D721Med (cell line): ENCODE data around the gene FOXN1.

Experiments used
- DNase-seq: peaks from one replicate; pipeline ENCODE4 v3.0.0; 2011; ENCODE audit warnings: low spot score; ENCODE audit not compliant: insufficient read length
- FAIRE-seq: peaks from 2 replicates; lab custom pipeline; 2011; peaks lifted over from hg19 to GRCh38; lab: Jason Lieb, UNC
- TF ChIP-seq, protein P1 (sequence below): IDR thresholded peaks from 2 replicates; pipeline ENCODE4 v1.5.1; 2012; ENCODE audit warnings: mild to moderate bottlenecking, control low read depth; ENCODE audit not compliant: insufficient read depth; ENCODE audit errors: missing control alignments

Gene FOXN1

DNA sequence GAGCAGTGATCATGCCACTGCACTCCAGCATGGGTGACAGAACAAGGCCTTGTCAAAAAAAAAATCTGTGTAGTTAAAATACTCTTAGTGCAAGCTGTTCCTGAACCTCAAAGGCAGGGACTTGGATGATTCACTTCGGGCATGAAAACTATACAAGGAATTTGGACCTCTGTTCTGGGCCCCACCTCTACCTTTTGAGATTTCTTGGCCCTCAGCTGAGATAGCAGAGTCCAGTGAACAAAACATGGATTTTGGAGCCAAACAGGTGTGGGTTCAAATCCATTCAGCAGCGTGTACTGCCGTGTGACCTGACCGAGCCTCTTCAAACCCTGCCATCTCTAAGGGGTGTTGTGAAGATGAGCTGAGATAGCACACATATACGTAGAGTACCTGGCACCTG, 25.9 kb upstream of the FOXN1 start:
- FAIRE-seq (no peak), DNase-seq (no peak)
- TF ChIP-seq, protein P1, sequence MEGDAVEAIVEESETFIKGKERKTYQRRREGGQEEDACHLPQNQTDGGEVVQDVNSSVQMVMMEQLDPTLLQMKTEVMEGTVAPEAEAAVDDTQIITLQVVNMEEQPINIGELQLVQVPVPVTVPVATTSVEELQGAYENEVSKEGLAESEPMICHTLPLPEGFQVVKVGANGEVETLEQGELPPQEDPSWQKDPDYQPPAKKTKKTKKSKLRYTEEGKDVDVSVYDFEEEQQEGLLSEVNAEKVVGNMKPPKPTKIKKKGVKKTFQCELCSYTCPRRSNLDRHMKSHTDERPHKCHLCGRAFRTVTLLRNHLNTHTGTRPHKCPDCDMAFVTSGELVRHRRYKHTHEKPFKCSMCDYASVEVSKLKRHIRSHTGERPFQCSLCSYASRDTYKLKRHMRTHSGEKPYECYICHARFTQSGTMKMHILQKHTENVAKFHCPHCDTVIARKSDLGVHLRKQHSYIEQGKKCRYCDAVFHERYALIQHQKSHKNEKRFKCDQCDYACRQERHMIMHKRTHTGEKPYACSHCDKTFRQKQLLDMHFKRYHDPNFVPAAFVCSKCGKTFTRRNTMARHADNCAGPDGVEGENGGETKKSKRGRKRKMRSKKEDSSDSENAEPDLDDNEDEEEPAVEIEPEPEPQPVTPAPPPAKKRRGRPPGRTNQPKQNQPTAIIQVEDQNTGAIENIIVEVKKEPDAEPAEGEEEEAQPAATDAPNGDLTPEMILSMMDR, result no peak

DNA sequence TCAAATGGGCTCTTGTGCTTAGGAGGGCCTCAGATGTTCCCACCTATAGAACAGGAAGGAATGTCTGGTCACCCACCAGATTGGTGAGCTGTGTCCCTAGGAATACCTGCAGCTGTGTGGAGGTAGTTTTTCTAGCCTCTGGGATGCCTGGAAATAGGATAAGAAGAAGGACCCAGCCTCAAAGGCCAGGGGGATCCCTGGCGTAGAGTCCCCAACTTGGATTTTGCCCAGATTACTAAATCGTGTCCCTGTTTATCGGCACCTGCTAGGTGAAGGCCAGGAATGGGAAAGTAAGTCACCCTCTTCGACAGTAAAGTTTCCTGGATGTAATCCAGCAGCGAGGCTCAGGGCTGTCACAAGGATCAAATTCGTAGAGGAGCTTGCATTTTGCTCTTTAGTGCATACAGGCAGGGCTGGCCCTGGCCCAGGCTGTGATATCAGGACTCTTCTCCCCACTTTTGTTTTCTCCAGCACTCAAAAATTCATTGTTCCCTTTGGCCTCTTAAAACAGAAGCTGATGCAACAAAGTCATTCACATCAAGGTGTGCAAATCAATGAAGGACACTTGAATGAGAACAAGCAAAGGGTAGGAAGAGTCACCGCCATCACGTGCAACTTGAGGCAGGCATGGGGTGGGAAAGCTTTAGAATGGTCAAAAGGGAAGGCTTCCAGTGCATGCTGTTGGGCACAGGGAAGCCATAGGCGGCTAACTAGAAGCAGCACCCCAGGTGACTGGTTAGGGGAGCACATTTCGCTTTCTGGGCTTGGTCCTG, 25.2 kb upstream of the FOXN1 start:
- FAIRE-seq (no peak), DNase-seq (no peak)
- TF ChIP-seq, protein P1, result no peak

DNA sequence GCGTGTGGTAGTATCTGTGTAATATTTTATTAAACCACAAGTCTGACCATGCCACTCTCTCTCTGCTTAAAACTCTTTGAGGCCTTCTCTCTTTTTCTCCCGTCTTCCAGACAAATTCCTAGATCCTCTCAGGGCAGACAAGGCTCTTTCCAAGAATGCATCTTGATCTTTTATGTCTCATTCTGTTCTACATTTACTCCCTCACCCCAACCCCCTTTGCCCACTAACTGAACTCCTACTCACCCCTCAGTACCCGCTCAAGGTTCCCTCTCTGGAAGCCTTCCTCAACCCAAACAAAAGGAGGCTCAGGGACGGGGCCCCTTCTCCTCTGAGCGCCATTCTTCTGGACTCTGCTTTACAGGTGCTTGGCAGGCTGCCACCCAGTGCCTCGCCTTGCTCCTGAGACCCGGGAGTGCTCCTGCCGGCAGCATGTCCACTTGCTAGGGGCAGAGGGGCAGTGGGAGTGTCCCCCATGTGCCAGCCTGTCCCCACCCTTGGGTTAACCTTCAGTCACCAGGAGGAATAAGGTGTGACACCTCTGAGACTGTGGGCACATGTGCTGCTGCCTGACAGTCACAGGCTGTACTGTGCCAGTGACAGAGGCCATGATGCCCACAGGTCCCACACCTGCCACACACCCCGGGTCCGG, 23.5 kb upstream of the FOXN1 start:
- DNase-seq (no peak), FAIRE-seq (no peak)
- TF ChIP-seq, protein P1, result no peak

DNA sequence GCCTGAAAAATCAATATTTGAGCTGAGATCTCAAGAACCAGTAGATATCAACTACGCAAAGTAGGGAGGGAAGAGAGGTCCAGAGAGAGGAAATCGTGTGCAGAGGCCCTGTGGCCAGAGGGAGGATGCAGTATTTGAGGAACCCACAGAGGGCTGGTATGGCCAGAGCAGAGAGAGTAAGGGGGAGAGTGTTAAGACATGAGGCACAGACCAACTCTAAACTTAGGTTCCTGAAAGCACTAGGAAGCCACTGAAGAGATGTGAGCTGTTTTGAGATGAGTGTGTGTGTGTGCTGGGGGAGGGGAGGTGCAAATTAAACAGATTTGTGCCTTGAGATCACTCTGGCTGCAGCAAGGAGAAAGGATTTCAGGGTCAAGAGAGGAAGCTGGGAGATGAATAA, 21.9 kb upstream of the FOXN1 start:
- TF ChIP-seq, protein P1, result no peak
- DNase-seq (no peak), FAIRE-seq (no peak)

DNA sequence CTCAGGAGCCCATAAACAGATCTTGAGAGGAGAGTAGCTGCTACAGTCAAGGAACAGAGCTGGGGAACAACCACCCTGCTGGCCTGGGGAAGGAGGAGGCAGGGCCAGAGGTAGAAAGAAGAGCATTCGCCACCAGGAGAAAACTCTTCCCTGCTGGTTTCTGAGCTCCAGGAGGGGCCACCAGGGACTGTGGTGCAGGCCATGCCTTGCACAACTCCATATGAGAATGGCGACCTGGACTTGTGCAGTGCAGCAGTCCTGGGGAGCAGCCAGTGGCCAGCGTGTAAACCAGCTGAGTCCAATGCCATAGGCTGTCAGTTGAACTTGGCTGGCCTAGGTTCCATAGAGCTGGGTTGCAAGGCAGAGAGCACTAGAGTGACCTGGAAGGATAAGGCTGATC, 21.1 kb upstream of the FOXN1 start:
- no peak for DNase-seq
- TF ChIP-seq, protein P1, result no peak
- FAIRE-seq, result no peak

DNA sequence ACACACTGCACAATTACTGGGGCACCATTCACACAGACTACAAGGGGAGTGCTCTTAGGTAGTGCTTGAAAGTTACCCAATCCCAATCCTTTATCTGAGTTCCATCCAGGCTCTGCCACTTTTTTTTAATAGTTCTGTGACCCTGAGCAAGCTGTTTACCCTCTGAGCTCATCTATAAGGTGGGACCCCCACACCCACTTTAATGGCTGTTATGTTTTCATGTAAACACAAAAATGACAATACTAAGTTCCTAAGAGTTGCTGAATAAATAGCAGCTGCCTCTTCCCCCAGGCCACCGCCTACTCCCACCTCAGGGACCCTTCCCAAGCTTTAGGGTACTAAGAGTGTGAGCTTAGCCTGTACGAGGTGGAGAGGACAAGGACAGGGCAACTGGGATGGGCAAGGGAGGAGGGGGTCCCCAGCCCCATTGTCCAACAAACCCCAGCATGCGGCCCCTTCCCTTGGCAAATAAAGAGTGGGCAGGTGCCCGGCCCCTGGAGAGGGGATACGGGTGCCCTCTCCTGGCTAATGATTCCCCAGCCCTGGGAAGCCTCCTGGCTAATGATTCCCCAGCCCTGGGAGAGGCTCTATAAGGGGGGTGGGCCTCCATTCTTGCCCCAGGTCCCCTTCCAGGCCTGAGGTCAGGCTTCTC, 18.1 kb upstream of the FOXN1 start:
- no peak for FAIRE-seq
- no peak for DNase-seq
- TF ChIP-seq, protein P1, result peak; percentile 30
